Islet of Langerhans (tissue), 1 donor: ENCODE data around the gene EML2.
"Not testable (repeated sequence)": the region's sequence is repeated elsewhere in the genome, so short reads cannot be mapped to it uniquely, and the experiment has no call there.

ENCODE experiments used
- FAIRE-seq: peaks from one replicate; lab custom pipeline; 2011; peaks lifted over from hg19 to GRCh38; lab: Jason Lieb, UNC

Gene EML2

GRCh38 chr19:45615056-45615455, 24.1 kb downstream of the EML2 start:
- FAIRE-seq = not testable (repeated sequence)

GRCh38 chr19:45613926-45614725, 25.1 kb downstream of the EML2 start:
- FAIRE-seq = no peak

GRCh38 chr19:45608948-45609347, 30.2 kb downstream of the EML2 start:
- FAIRE-seq = no peak

GRCh38 chr19:45607071-45608029, 31.8 kb downstream of the EML2 start:
- FAIRE-seq = no peak

- FAIRE-seq = no peak
Measured at GRCh38 chr19:45601524-45602374, 37.4 kb downstream of the EML2 start, which contains the start of gene GPR4. Gene GPR4 (minus strand): TSS chr19:45602212. CDS start chr19:45591866, 10,346 bp downstream.

- FAIRE-seq = no peak
Measured at GRCh38 chr19:45601115-45601514, 38.1 kb downstream of the EML2 start.

- no peak for FAIRE-seq
Measured at GRCh38 chr19:45600340-45600885, 38.8 kb downstream of the EML2 start.

- no peak for FAIRE-seq
Measured at GRCh38 chr19:45599286-45599685, 39.9 kb downstream of the EML2 start.

GRCh38 chr19:45598267-45599001, 40.8 kb downstream of the EML2 start:
- FAIRE-seq = no peak

- FAIRE-seq = no peak
Measured at GRCh38 chr19:45597425-45598111, 41.6 kb downstream of the EML2 start.

GRCh38 chr19:45595814-45596213, 43.4 kb downstream of the EML2 start:
- no peak for FAIRE-seq

GRCh38 chr19:45593520-45593919, 45.7 kb downstream of the EML2 start:
- FAIRE-seq = no peak

GRCh38 chr19:45592366-45592765, 46.8 kb downstream of the EML2 start:
- FAIRE-seq = no peak

- FAIRE-seq = no peak
Measured at GRCh38 chr19:45591638-45592005, 47.6 kb downstream of the EML2 start.

- FAIRE-seq = no peak
Measured at GRCh38 chr19:45591004-45591637, 48.1 kb downstream of the EML2 start.

GRCh38 chr19:45590300-45591003, 48.7 kb downstream of the EML2 start:
- FAIRE-seq = no peak

- FAIRE-seq = no peak
Measured at GRCh38 chr19:45589768-45590167, 49.4 kb downstream of the EML2 start.

- FAIRE-seq = no peak
Measured at GRCh38 chr19:45587873-45588272, 51.3 kb downstream of the EML2 start.

GRCh38 chr19:45585158-45585577, 54.0 kb downstream of the EML2 start:
- FAIRE-seq = no peak
